Measurements from ENCODE around the gene RIPPLY3.

Gene RIPPLY3

GRCh38 chr21:37059181-37059580 is 52.7 kb downstream of the RIPPLY3 start:
- FAIRE-seq (no peak), DNase-seq (ENCODE audit: insufficient read length, low spot score) (no peak)
- TF ChIP-seq CTCF (IDR thresholded peaks at IDR 0.05; ENCODE audit: insufficient read depth, missing control alignments): no peak

GRCh38 chr21:37060296-37060695 is 53.8 kb downstream of the RIPPLY3 start:
- DNase-seq (ENCODE audit: insufficient read length, low spot score): no peak

GRCh38 chr21:37061926-37062592 is 55.6 kb downstream of the RIPPLY3 start:
- FAIRE-seq (no peak), DNase-seq (ENCODE audit: insufficient read length, low spot score) (no peak)
- no peak for TF ChIP-seq CTCF (IDR thresholded peaks at IDR 0.05; ENCODE audit: insufficient read depth, missing control alignments)

More at GRCh38 chr21:37060296-37060695, 53.8 kb downstream of the RIPPLY3 start:
- TF ChIP-seq CTCF (IDR thresholded peaks at IDR 0.05; ENCODE audit: insufficient read depth, missing control alignments): no peak
- no peak for FAIRE-seq

- FAIRE-seq: no peak
- DNase-seq (ENCODE audit: insufficient read length, low spot score): no peak
- no peak for TF ChIP-seq CTCF (IDR thresholded peaks at IDR 0.05; ENCODE audit: insufficient read depth, missing control alignments)
These were observed 56.1 kb downstream of the RIPPLY3 start for GRCh38 chr21:37062593-37062935.

GRCh38 chr21:37063433-37063832 is 56.9 kb downstream of the RIPPLY3 start:
- DNase-seq (ENCODE audit: insufficient read length, low spot score) (no peak), FAIRE-seq (no peak)

GRCh38 chr21:37064841-37065240 is 58.3 kb downstream of the RIPPLY3 start:
- no peak for TF ChIP-seq CTCF (IDR thresholded peaks at IDR 0.05; ENCODE audit: insufficient read depth, missing control alignments)
- DNase-seq (ENCODE audit: insufficient read length, low spot score) (no peak), FAIRE-seq (no peak)

More at GRCh38 chr21:37063433-37063832, 56.9 kb downstream of the RIPPLY3 start:
- no peak for TF ChIP-seq CTCF (IDR thresholded peaks at IDR 0.05; ENCODE audit: insufficient read depth, missing control alignments)

- FAIRE-seq: no peak
These were observed 59.2 kb downstream of the RIPPLY3 start for GRCh38 chr21:37065561-37066177.

More at GRCh38 chr21:37065561-37066177, 59.2 kb downstream of the RIPPLY3 start:
- TF ChIP-seq CTCF (IDR thresholded peaks at IDR 0.05; ENCODE audit: insufficient read depth, missing control alignments): no peak
- DNase-seq (ENCODE audit: insufficient read length, low spot score): no peak
